HG03159 (cell line): Measurements from ENCODE around the gene DNAJC24.

Experiments
- ATAC-seq: cut with Tn5 transposase; IDR thresholded peaks from one replicate; pipeline ENCODE4 v1.9.1; 2021; ENCODE audit warnings: mild to moderate bottlenecking, moderate library complexity; ENCODE audit not compliant: unreplicated experiment

DNAJC24 gene

GRCh38 chr11:31414338-31414737 is 44.7 kb downstream of the DNAJC24 start:
- ATAC-seq, result no peak

- ATAC-seq, result no peak
These were observed 45.8 kb downstream of the DNAJC24 start for GRCh38 chr11:31415435-31415834.

- ATAC-seq, result no peak
These were observed 47.7 kb downstream of the DNAJC24 start for GRCh38 chr11:31417357-31417756.

- no peak for ATAC-seq
These were observed 48.2 kb downstream of the DNAJC24 start for GRCh38 chr11:31417816-31418215.

- ATAC-seq, result no peak
These were observed 49.5 kb downstream of the DNAJC24 start for GRCh38 chr11:31419138-31419537.

- no peak for ATAC-seq
These were observed 50.0 kb downstream of the DNAJC24 start for GRCh38 chr11:31419669-31420068.

GRCh38 chr11:31421820-31422219 is 52.2 kb downstream of the DNAJC24 start:
- no peak for ATAC-seq

- ATAC-seq, result no peak
These were observed 53.0 kb downstream of the DNAJC24 start for GRCh38 chr11:31422703-31423102.

GRCh38 chr11:31424652-31425051 is 55.0 kb downstream of the DNAJC24 start:
- ATAC-seq, result no peak

- ATAC-seq, result no peak
These were observed 64.2 kb downstream of the DNAJC24 start for GRCh38 chr11:31433851-31434250.

- ATAC-seq, result no peak
These were observed 68.2 kb downstream of the DNAJC24 start for GRCh38 chr11:31437742-31438435.

GRCh38 chr11:31441296-31441695 is 71.6 kb downstream of the DNAJC24 start:
- no peak for ATAC-seq

- no peak for ATAC-seq
These were observed 72.4 kb downstream of the DNAJC24 start for GRCh38 chr11:31442086-31442485.

- ATAC-seq, result no peak
These were observed 74.1 kb downstream of the DNAJC24 start for GRCh38 chr11:31443802-31444201.

- no peak for ATAC-seq
These were observed 76.0 kb downstream of the DNAJC24 start for GRCh38 chr11:31445621-31446020.

GRCh38 chr11:31449040-31449439 is 79.4 kb downstream of the DNAJC24 start:
- ATAC-seq, result no peak

GRCh38 chr11:31450841-31451240 is 81.2 kb downstream of the DNAJC24 start:
- ATAC-seq, result no peak

- no peak for ATAC-seq
These were observed 85.5 kb downstream of the DNAJC24 start for GRCh38 chr11:31455177-31455576.

GRCh38 chr11:31464436-31464835 is 94.8 kb downstream of the DNAJC24 start:
- ATAC-seq, result no peak

GRCh38 chr11:31474083-31474482 is 104.4 kb downstream of the DNAJC24 start:
- ATAC-seq, result no peak

- no peak for ATAC-seq
These were observed 108.0 kb downstream of the DNAJC24 start for GRCh38 chr11:31477528-31478222.

- no peak for ATAC-seq
These were observed 108.5 kb downstream of the DNAJC24 start for GRCh38 chr11:31478223-31478590.

- no peak for ATAC-seq
These were observed 109.4 kb downstream of the DNAJC24 start for GRCh38 chr11:31479066-31479465.
